Calu3 (cell line): ENCODE data around the gene EYA2. TPM values are rescaled to one million over a fixed set of nuclear protein-coding genes. Genes with fewer than 3 reads are reported as not detected.

ENCODE experiments used
- BruUV-seq: library from RNA; stranded (reverse); fragments of 400-500 nt; replicated peaks from 2 replicates; lab custom pipeline; 2021; lab: Mats Ljungman, UMichigan
- CTCF ChIA-PET: fragments of 300-600 bp; sonication (Branson Sonifier 250); formaldehyde crosslinking; loops from one replicate; lab custom pipeline; 2022; ENCODE audit warnings: antibody characterized with exemption; lab: Charles Lee
- DNase-seq: peaks from one replicate; pipeline ENCODE4 v3.0.0; 2022
- H3K27ac Mint-ChIP-seq: one replicate; pipeline ENCODE4 v1.8.0; 2022; ENCODE audit warnings: mixed read lengths; ENCODE audit not compliant: unreplicated experiment
- H3K27me3 Mint-ChIP-seq: one replicate; pipeline ENCODE4 v1.8.0; 2022; ENCODE audit warnings: mixed read lengths; ENCODE audit not compliant: unreplicated experiment
- H3K36me3 Mint-ChIP-seq: one replicate; pipeline ENCODE4 v1.8.0; 2022; ENCODE audit warnings: mild to moderate bottlenecking, moderate library complexity, mixed read lengths; ENCODE audit not compliant: insufficient read depth, unreplicated experiment
- H3K4me1 Mint-ChIP-seq: one replicate; pipeline ENCODE4 v1.8.0; 2022; ENCODE audit warnings: mild to moderate bottlenecking, low read depth, mixed read lengths; ENCODE audit not compliant: unreplicated experiment
- H3K4me3 Mint-ChIP-seq: one replicate; pipeline ENCODE4 v1.8.0; 2022; ENCODE audit warnings: mild to moderate bottlenecking, low read depth, moderate library complexity, mixed read lengths; ENCODE audit not compliant: unreplicated experiment
- H3K9me3 Mint-ChIP-seq: one replicate; pipeline ENCODE4 v1.8.0; 2022; ENCODE audit warnings: low read depth, mixed read lengths; ENCODE audit not compliant: unreplicated experiment
- CTCF ChIP-seq: fragments of 200-600 bp; IDR thresholded peaks from one replicate; pipeline ENCODE4 v1.8.0; 2022; ENCODE audit warnings: antibody characterized with exemption; ENCODE audit not compliant: unreplicated experiment
- intact Hi-C: fragments of 100-400 bp; cut with micrococcal nuclease; formaldehyde crosslinking; loops from one replicate; pipeline ENCODE4 v1.10.0; 2022; ENCODE audit not compliant: unreplicated experiment
- total RNA-seq: library from RNA; stranded (reverse); gene quantifications from 2 replicates; pipeline ENCODE4 v1.2.3, GENCODE V29; 2022

EYA2 gene
- total RNA-seq, 1 experiment from 2014 or later: 0.35 TPM

- no TSS peak for BruUV-seq
- Mint-ChIP-seq H3K27ac (no peak overlapping the region), H3K4me3 (no peak overlapping the region), H3K9me3 (no peaks in the 10 kb centered on the region), H3K4me1 (no peaks in the 10 kb centered on the region), H3K36me3 (no peaks in the 10 kb centered on the region), H3K27me3 (peaks cover 41% of the 10 kb centered on the region)
- no peak for DNase-seq
- no peak for TF ChIP-seq CTCF
- CTCF ChIA-PET: interaction anchor here (0.6 to 1.0 kb wide), 3 partner anchors 21 to 627 kb away, joined by 3 to 6 read pairs (median 4); no protein-coding TSS in a partner anchor
- intact Hi-C loops: no loop called here
Observed at GRCh38 chr20:47019121-47019824, 124.6 kb downstream of the EYA2 start.

GRCh38 chr20:47020231-47020630 lies 125.6 kb downstream of the EYA2 start:
- intact Hi-C loops: no loop called here
- BruUV-seq: no TSS peak
- Mint-ChIP-seq H3K27ac (no peak overlapping the region), H3K9me3 (no peaks in the 10 kb centered on the region), H3K27me3 (peaks cover 41% of the 10 kb centered on the region), H3K36me3 (no peaks in the 10 kb centered on the region), H3K4me1 (no peaks in the 10 kb centered on the region), H3K4me3 (no peak overlapping the region)
- CTCF ChIA-PET: interaction anchor here (0.6 kb wide), 1 partner anchor 33 kb away, joined by 3 read pairs; no protein-coding TSS in a partner anchor
- DNase-seq: no peak
- TF ChIP-seq CTCF: no peak

GRCh38 chr20:47021850-47022249 lies 127.2 kb downstream of the EYA2 start:
- Mint-ChIP-seq H3K27ac (no peak overlapping the region), H3K27me3 (peaks cover 30% of the 10 kb centered on the region), H3K4me3 (no peak overlapping the region), H3K9me3 (no peaks in the 10 kb centered on the region), H3K36me3 (no peaks in the 10 kb centered on the region), H3K4me1 (no peaks in the 10 kb centered on the region)
- no peak for TF ChIP-seq CTCF
- no TSS peak for BruUV-seq
- CTCF ChIA-PET: no interaction called here
- no peak for DNase-seq
- intact Hi-C loops: no loop called here

GRCh38 chr20:47024461-47024937 lies 129.9 kb downstream of the EYA2 start:
- no peak for DNase-seq
- intact Hi-C loops: no loop called here
- Mint-ChIP-seq H3K9me3 (no peaks in the 10 kb centered on the region), H3K36me3 (no peaks in the 10 kb centered on the region), H3K4me1 (no peaks in the 10 kb centered on the region), H3K27ac (no peak overlapping the region), H3K4me3 (no peak overlapping the region), H3K27me3 (peaks cover 32% of the 10 kb centered on the region)
- CTCF ChIA-PET: interaction anchor here (0.5 kb wide), 1 partner anchor 206 kb away, joined by 3 read pairs; no protein-coding TSS in a partner anchor
- TF ChIP-seq CTCF: no peak
- BruUV-seq: no TSS peak
